ENCODE results near the gene ANGEL2.
A peak's percentile ranks its signal among the peaks of the same experiment; 100 is the strongest.
"Not testable (repeated sequence)": the region's sequence is repeated elsewhere in the genome, so short reads cannot be mapped to it uniquely, and the experiment has no call there.

ANGEL2 gene

DNA sequence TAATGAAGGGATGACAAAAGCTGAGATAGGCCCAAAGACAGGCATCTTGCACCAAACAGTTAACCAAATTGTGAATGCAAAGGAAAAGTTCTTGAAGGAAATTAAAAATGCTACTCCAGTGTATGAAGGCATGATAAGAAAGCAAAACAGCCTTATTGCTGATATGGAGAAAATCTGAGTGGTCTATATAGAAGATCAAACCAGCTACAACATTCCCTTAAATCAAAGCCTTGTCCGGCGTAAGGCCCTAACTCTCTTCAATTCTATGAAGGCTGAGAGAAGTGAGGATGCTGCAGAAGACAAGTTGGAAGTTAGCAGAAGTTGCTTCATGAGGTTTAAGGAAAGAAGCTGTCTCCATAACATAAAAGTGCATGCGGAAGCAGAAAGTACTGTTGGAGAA is 4.3 kb upstream of the ANGEL2 start:
- no peak for DNase-seq

DNA sequence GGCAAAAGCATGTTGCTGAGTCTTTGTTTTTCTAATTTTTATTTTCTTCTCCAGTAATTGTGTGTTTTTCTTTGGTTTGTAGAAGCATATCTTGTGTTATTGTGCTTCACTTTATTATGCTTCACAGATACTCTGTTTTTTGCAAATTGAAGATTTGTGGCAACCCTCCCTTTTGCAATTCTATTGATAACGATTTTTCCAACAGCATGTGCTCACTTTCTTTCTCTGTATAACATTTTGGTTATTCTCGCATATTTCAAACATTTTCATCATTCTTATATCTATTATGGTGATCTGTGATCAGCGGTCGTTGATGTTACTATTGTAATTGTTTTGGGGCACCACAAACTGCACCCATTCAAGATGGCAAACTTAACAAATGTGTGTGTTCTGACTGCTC is 3.8 kb upstream of the ANGEL2 start:
- DNase-seq = no peak

DNA sequence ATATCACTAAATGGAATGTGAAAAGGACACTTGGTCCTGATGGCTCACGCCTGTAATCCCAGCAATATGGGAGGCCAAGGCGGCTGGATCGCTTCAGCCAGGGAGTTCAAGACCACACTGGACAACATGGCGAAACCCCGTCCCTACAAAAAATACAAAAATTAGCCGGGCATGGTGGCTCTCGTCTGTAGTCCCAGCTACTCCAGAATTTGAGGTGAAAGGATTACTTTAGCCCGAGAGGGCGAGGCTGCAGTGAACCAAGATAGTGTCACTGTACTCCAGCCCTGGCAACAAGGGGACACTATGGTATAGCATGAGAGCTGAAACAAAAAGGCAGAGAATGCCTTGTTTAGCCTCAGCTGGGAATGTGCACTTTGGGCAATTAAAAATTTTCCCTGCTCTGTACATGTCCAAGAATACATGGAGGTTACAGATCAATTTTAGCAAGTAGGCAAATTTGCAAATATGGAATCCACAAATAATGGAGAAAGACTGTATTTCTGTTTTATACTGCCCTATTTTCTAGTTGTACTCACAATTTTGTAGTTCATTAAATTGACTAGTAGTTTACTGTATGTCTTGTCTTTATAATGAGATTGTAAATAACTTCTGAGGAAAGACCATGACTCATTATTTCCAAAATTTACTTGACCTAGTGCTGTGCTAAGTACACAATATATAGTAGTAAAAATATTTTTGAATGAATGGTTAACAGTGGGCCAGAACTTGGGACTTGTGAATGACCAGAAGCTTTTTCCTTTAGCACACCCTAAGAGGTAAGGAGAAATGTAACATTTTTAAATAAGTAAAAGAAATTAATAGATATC is 2.0 kb upstream of the ANGEL2 start:
- DNase-seq = no peak

DNA sequence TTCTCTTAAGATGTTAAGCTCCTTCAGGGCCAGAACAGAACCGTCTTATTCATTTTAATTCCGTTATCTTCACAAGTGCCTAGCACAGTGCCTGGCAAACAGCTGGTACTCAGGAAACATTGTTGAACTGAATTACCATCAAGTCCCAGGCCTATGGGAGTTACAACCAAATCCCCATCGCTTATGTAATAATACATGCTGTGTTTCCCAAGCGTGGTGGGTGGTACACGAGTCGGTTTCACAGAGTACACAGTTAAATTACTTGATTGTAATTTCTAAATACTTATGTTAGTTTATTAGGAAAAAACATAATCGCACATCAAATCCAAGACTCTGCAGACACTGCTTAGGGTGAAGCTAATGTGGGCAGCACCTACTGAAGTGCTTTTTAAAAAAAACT is 1.0 kb downstream of the ANGEL2 start:
- DNase-seq = no peak

DNA sequence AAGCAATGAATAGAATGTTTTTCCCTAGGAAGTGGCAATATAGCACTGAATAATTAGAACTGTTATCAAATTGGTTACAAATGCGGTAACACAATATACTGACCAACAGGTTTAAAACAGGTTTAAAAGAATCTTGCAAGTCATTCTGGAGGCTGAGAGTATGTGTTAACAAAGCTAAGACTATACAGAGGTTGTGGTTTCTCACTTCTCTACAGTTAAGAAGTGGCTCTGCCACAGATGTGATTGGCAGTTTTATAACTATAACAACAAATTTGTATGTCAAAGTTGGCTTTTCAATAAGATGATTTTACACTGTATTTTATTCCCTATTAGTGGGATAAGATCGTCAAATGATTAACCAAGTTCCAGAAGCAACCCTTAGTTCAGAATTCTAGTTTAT is 7.1 kb downstream of the ANGEL2 start:
- no peak for DNase-seq

DNA sequence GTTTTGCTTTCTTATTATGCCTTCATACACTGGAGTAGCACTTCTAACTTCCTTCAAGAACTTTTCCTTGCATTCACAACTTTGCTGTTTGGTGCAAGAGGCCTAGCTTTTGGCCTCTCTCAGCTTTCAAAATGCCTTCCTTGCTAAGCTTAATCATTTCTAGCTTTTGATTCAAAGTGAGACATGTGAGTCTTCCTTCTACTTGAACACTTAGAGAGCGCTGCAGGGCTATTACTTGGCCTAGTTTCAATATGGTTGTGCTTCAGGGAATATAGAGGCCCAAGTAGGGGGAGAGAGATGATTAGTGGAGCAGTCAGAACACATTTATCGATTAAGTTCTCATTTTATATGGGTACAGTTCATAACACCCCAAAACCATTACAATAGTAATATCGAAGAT is 12.4 kb downstream of the ANGEL2 start:
- DNase-seq = no peak

DNA sequence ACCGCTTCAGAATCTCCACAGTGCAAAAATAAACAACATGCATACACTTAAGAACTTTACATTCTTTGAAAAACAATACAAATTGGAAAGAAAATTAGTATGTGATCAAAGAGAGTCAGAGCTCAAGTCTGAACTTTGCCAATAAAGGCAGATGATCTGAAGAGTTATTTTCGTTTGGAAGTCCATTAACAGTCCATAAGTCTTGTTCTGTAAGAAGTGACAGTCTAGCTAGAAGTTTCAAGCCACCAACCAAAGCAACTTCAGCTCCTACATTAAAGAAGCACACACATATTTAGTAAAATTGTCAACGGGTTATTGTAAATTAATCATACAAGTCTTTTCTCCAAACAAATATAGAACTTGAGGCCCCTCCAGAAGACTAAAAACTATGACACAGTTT is 20.7 kb downstream of the ANGEL2 start:
- DNase-seq = no peak

DNA sequence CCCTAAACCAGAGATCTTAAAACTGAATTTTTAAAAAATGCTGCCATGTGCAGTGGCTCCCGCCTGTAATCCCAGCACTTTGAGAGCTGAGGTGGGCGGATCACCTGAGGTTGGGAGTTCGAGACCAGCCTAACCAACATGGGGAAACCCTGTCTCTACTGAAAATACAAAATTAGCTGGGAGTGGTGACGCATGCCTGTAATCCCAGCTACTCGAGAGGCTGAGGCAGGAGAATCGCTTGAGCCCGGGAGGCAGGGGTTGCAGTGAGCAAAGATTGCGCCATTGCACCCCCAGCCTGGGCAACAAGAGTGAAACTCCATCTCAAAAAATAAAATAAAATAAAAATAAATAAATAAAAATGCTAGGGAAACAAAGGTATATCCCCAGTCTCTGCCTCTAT is 21.7 kb downstream of the ANGEL2 start:
- not testable (repeated sequence) for DNase-seq

DNA sequence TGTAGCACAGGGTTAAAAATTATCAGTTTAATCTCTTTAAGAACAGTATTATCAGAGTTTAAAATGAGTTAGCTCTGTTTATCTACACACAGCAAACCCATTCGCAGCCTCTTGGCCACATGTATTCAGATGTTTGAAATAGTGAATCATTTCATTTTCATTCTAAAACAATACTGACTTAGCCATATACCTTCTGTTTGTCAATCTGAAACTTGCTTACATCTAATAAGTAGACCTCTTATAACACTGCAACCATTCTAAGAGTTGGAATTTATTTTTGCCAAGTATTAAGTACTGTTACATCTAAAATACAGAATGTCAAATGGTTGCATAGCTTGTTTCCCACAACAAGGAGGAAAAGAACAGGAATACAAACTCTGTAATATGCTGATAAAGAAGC is 25.4 kb downstream of the ANGEL2 start:
- no peak for DNase-seq

DNA sequence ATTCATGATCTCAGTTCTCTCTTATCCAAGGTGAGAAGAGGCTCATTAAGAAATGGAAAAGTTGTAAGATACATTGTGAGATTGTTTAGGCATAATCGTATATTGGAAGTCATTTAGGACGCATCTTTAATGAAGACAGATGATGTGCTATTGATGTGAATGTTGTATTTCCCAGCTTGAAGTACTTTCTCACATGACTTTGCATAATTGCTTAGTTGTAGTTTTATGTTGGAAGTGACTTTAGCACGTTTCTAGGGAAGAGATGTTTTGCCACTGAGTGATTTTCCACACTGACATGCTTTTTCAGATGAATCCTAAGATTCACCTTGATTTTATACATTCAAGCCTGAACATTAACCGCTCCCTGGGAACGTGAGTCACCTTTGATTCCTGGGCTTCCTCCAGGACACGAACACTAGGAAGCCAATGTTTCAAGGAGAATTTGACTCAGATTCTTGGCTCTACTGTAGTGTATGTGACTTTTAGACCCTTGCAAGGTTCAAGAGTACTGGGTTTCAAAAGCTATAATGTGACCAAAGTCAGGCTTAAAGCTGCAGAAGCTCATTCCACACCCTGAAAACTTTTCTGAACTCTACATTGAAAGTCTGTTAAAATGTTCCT is 27.9 kb downstream of the ANGEL2 start:
- no peak for DNase-seq

DNA sequence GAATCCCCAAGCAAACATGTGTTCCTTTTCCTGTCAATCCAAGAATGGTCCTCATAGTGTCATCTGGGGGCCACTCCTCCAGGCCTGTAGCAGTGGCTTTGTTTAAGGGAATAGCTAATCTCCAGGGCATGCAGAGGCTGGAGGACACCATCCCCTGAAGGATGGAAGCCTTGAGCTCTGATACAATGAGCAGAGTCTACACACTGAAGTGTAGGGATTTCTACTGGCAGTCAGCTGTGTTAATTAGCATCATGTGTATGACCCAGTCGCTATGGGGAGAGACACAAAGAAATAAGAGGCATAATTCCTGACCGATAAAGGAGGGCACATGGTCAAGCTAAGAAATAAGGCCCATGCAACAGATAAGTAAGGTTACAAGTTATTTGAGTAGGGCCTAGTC is 29.1 kb downstream of the ANGEL2 start:
- DNase-seq = no peak

DNA sequence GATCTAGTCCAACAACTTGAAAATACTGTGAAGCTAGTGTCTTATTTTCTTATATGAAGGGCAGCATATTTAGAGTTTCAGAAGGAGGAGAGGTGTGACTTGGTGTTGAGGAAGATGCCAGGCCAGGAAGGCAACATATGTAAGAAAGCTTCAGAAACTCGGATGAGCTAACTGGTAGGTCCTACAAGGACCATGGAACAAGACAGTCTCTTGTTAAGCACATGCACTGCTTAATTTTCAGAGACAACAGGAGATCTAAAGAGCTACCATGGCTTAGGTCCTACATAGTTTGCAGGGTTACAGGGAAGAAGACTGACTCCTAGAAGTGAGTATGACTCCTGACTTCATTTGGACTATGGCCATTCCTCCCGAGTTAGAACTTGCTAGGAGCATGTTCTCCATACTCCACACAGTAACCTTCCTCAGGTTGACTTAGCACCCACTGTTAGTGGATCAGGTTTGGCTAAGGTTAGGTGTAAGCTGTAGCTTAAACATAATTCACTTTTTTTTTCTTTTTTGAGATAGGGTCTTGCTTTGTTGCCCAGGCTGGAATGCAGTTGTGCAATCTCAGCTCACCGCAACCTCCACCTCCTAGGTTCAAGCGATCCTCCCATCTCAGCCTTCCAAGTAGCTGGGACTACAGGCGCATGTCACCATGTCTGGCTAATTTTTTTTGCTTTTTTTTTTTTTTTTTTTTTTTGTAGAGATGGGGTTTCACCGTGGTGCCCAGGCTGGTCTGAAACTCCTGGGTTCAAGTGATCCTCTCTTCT is 31.0 kb downstream of the ANGEL2 start:
- DNase-seq = no peak

DNA sequence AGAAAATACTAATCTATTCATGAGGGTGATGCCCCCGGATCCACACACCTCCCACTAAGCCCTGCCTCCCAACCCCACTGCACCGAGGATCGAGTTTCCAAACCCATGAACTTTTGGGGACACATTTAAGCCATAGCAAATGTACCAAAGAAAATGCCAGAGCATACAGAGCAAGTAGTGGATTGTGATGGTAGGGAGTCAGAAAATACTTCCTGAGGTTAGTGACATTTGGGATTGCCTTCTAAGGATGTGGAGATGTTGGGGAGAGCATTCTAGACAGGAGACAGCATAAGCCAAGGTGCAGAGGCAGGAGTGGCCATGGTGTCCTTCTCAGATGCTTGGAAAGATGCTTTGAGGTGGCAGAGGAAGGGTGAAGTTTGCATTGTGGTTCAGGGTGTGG is 32.2 kb downstream of the ANGEL2 start:
- DNase-seq = no peak

DNA sequence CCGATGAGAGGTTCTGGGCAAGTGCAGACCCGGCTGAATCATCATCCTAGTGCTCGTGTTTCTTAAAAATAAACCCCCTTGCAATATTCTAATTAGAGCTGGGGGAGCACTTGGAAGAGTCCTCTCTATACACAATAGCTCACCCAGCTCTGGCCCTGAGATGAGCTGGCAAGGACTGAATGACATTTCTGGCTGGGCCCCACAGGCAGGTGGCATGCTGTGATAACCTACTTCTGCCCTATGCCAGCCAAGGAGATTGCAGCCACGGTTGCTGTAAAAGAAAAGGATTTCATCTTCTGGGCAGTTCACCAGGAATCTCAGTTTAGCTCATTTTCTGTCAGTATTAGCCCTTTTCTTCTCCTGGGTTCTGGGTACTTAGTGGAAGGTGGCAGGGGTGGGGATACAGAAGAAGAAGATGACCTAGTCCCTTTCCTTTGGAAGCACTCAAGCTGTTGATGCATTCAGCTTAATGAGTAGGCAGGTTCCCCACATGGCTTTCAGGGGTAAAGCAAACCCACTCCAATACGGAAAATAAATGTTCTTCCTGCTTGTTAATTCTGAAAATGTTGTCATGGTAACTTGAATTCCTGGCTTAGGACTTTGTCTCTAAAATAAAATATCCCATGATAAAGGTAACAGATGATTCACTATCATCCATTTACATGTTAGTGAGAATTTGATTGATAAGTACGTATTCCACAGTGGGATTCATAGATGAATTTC is 33.1 kb downstream of the ANGEL2 start:
- DNase-seq = peak in 1 of 56 donors; percentile 17

DNA sequence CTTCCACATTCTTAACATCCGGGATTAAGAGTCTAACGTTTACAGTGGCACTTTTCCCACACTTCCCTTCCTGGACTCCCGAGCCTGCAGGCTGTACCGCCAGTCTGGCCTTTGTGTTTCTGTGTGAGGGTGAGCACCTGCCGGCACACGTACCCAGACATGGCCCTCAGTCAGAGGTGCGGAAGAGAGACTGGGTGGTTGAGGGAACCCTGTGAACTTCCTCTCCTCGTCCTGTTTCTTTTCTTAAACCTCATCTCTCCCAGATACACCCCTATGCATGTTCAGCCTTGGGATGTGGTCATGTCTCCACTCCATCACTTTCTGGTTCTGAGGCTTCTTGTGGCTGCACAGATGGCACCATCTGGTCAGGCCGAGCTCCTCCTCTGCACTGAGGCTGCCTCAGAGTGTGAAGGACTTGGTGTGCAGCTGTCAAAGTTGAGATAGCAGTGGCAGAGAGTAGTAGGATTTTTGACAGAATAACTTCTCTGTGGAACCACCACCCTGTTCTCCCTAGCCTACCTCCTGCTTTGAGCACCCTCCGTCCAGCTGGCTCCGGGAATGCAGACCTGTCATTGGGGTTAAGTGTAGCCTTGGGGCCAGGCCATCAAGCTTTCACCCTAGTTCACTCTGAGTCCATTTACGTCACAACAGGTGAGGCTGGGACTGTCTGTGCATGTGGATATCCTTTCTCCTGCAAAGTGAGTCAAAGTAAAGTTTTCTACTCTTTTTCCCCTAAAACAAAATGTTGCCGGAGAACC is 33.9 kb downstream of the ANGEL2 start:
- DNase-seq = no peak

DNA sequence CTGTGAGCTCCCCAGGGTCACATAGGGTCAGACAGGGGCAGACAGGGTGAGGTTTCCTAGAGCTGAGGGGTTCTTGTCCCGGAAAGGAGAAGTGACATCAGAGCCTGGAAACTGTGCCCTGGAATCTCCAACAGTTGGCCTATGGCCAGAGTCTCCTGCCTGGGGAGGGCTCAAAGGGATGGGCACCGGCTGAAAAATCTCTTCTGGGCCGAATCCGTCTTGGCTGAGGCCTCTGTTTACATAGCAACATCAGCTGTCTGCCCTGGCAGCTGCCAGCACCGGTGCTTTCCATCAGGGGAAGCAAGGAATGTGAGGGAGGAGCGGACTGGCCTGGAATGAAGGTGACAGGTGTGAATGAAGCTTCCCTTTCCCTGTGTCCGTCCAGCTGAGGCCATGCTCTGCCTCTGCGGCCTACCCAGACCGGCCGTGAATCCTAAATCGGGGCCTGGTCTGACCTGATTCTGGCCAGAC is 34.6 kb downstream of the ANGEL2 start:
- DNase-seq = peak in 2 of 56 donors; percentile 31 to 45

DNA sequence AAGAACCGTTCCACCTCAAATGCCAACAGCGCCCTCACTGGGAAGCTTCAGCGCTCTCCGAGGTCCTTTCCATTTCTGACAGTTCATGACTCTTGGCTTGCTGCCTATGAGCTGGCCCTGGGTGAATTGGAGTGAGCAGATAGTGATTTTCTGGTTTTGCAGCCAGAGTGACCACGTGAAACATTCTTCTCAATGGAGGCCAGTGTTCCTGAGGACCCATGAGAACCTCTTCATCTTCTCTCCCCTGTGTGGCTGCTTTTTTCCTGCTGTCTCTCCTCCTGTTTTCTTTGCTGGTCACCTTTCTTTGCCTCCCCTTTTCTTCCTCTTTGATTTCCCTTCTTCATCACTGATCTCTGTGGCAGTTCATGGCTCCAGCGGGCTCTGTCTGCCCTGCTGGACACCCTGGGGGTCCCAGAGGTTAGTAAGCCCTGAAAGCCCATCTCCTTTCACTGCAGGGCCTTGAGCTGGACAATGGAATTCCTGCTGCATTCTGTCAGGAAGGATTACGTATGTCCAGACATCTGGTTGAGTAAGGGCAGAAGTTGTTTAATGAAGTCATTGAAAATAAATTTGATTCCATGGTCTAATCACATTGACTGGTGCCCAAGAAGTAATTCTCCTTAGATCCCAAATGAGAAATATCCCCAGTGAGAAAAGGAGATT is 35.4 kb downstream of the ANGEL2 start:
- no peak for DNase-seq

DNA sequence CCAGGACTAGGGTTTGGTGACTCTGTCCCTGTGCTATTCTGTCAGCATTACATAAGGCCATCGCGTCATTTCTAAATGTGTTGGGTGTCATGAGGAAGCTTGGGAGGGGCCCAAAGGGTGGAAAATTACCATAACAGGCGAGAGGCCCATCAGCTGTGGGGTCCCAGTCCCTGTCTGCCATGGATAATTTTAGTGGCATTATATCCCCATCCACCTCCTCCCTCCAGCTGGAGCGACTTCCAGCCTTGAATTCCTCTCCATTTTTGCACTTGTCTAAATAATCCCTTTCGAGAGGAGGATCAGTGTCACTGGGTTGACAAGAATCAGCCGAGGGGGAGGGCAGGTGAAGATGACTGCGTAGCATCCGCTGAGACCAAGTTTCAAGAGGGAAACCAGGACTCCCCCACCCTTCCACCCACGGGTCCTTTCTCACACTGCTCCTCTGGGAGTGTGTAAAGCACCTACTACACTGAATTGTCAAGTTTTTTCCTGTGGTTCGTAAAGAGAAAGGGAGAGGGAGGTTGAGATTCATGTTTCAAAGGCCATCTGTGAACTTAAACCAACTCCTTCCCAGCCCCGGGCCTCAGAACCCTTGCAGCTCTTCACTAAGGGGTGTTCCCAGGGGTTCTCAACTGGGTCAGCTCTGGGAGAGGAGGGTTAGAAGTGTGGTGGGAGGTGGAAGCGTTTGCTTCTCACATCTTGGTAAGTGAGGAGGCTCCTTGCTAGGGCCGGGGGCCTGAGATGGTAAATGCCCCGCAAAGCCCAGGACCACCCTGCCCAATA is 36.1 kb downstream of the ANGEL2 start:
- no peak for DNase-seq

All from amygdala (tissue), 56 donors.